OCI-LY1 (cell line): ENCODE measurements around the gene ZNF438.

Experiments
- H2AFZ ChIP-seq: fragments of 200-600 bp; sonication (generic), shearing (Covaris generic); 2 replicates; pipeline ENCODE4 v1.6.0; 2014; ENCODE audit warnings: antibody characterized with exemption, mild to moderate bottlenecking, low read length
- H3F3A ChIP-seq: fragments of 200-600 bp; sonication (generic), shearing (Covaris generic); 2 replicates; pipeline ENCODE4 v1.6.0; 2014; ENCODE audit warnings: mild to moderate bottlenecking, antibody characterized with exemption, low read length, moderate library complexity; ENCODE audit not compliant: insufficient read depth
- H3K27ac ChIP-seq: fragments of 200-600 bp; sonication (generic); 2 replicates; pipeline ENCODE4 v1.5.1; 2014; ENCODE audit warnings: low read length, mixed run types, mild to moderate bottlenecking, low read depth; ENCODE audit not compliant: poor library complexity, severe bottlenecking
- H3K27me3 ChIP-seq: fragments of 200-600 bp; sonication (generic); 2 replicates; pipeline ENCODE4 v1.6.0; 2014; ENCODE audit warnings: antibody characterized with exemption, mild to moderate bottlenecking, low read length, moderate library complexity; ENCODE audit not compliant: insufficient read depth
- H3K36me3 ChIP-seq: fragments of 200-600 bp; sonication (generic); 2 replicates; pipeline ENCODE4 v1.6.1; 2014; ENCODE audit warnings: mild to moderate bottlenecking, antibody characterized with exemption, low read length, moderate library complexity, mixed read lengths; ENCODE audit not compliant: insufficient read depth
- H3K4me1 ChIP-seq: fragments of 200-600 bp; sonication (generic); 2 replicates; pipeline ENCODE4 v1.5.1; 2014; ENCODE audit warnings: mild to moderate bottlenecking, low read length, moderate library complexity; ENCODE audit not compliant: insufficient read depth, severe bottlenecking
- H3K4me2 ChIP-seq: fragments of 200-600 bp; sonication (generic), shearing (Covaris generic); 2 replicates; pipeline ENCODE4 v1.6.1; 2014; ENCODE audit warnings: low read length
- H3K4me3 ChIP-seq: fragments of 200-600 bp; sonication (generic); 2 replicates; pipeline ENCODE4 v1.5.1; 2014; ENCODE audit warnings: low read length, low read depth, mild to moderate bottlenecking, mixed read lengths; ENCODE audit not compliant: poor library complexity, severe bottlenecking
- H3K79me2 ChIP-seq: fragments of 200-600 bp; shearing (Covaris generic); 2 replicates; pipeline ENCODE4 v1.6.1; 2016; ENCODE audit warnings: mixed run types, low read length, mixed read lengths; ENCODE audit not compliant: insufficient read depth
- H3K9ac ChIP-seq: fragments of 200-600 bp; sonication (generic), shearing (Covaris generic); 2 replicates; pipeline ENCODE4 v1.6.1; 2014; ENCODE audit warnings: mild to moderate bottlenecking, low read length, mixed read lengths
- H3K9me2 ChIP-seq: fragments of 200-600 bp; sonication (generic), shearing (Covaris generic); 2 replicates; pipeline ENCODE4 v1.6.1; 2014; ENCODE audit warnings: low read depth, mild to moderate bottlenecking, low read length, mixed read lengths
- H3K9me3 ChIP-seq: fragments of 200-600 bp; shearing (Covaris generic); 2 replicates; pipeline ENCODE4 v1.6.1; 2014; ENCODE audit warnings: low read length, mixed read lengths
- H4K20me1 ChIP-seq: fragments of 200-600 bp; sonication (generic), shearing (Covaris generic); 2 replicates; pipeline ENCODE4 v1.6.0; 2016; ENCODE audit warnings: mild to moderate bottlenecking, low read length; ENCODE audit not compliant: insufficient read depth
- CTCF ChIP-seq: fragments of 200-600 bp; sonication (generic), shearing (Covaris generic); IDR thresholded peaks from 2 replicates; pipeline ENCODE4 v1.5.1; 2017; ENCODE audit warnings: mild to moderate bottlenecking, antibody characterized with exemption, low read length, moderate library complexity, mixed read lengths
- EZH2 ChIP-seq: fragments of 200-600 bp; sonication (generic), shearing (Covaris generic); IDR thresholded peaks from 2 replicates; pipeline ENCODE4 v1.8.0; 2017; ENCODE audit warnings: borderline replicate concordance, mixed run types, mild to moderate bottlenecking, antibody characterized with exemption, low read length, moderate library complexity, mixed read lengths

ZNF438 gene

GRCh38 chr10:30940256-30940655, 91.4 kb downstream of the ZNF438 start:
- H3K9me3 ChIP-seq = no peaks in the 10 kb centered on the region
- no peak overlapping the region for H3K9ac ChIP-seq
- H3K36me3 ChIP-seq = no peaks in the 10 kb centered on the region
- no peaks in the 10 kb centered on the region for H3F3A ChIP-seq
- no peaks in the 10 kb centered on the region for H4K20me1 ChIP-seq
- no peaks in the 10 kb centered on the region for H3K27me3 ChIP-seq
- no peak overlapping the region for H3K4me3 ChIP-seq
- H3K79me2 ChIP-seq = no peaks in the 10 kb centered on the region
- H3K4me2 ChIP-seq = no peak overlapping the region
- no peak overlapping the region for H3K27ac ChIP-seq
- H3K9me2 ChIP-seq = no peaks in the 10 kb centered on the region
- H2AFZ ChIP-seq = no peak overlapping the region
- no peaks in the 10 kb centered on the region for H3K4me1 ChIP-seq
- TF ChIP-seq CTCF (no peak), EZH2 (no peak)

DNA sequence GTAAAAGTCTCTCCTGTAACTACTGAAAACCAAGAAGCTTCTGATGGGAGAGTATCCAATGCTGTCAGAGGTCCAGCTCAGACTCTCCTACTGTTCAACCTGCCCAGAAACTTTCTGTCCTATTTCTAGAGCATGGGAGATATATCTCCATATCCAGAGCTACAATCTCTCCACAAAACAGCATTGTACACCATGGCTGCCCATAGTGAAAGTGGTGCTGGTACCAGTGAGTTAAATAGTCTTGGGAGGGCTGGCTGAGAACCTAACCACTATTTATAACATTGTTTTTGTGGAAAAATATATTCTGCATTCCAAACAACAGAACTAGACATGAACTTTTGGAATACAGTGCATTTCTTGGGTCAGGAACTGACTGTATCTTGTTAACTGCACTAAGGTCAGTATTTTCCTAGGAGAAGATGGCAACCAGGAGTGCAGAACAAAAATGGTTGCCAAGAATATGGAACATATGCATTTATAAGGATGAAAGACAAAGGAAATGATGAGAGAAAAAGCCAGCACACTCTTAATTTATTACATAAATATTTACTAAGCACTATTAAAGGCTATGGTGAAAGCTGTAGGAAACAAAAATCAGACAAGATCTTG, 91.9 kb downstream of the ZNF438 start:
- Histone ChIP-seq H4K20me1 (no peaks in the 10 kb centered on the region), H3K27me3 (no peaks in the 10 kb centered on the region), H3K9me2 (no peaks in the 10 kb centered on the region), H2AFZ (no peak overlapping the region), H3K4me2 (no peak overlapping the region), H3F3A (no peaks in the 10 kb centered on the region), H3K9ac (no peak overlapping the region), H3K9me3 (no peaks in the 10 kb centered on the region), H3K4me1 (no peaks in the 10 kb centered on the region), H3K79me2 (no peaks in the 10 kb centered on the region), H3K36me3 (no peaks in the 10 kb centered on the region), H3K4me3 (no peak overlapping the region), H3K27ac (no peak overlapping the region)
- no peak for TF ChIP-seq EZH2

DNA sequence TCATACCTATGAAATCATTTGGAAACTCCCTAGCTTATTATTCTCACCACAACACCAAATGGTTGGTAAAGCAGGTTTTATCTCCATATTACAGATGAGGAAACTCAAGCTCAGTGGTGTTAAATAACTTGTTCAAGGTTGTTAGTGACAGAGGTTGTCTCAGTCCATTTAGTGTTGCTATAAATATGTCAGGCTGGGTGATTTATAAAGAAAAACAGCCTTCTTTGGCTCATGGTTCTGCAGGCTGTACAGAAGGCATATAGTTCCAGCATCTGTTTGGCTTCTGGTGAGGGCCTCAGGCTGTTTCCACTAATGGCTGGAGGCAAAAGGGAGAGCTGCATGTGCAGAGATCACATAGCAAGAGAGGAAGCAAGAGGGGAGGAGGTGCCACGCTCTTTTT, 96.6 kb downstream of the ZNF438 start:
- Histone ChIP-seq H2AFZ (no peak overlapping the region), H3K27me3 (no peaks in the 10 kb centered on the region), H3K36me3 (no peaks in the 10 kb centered on the region), H3K9me2 (no peaks in the 10 kb centered on the region), H3K9ac (no peak overlapping the region), H3K9me3 (no peaks in the 10 kb centered on the region), H3K79me2 (no peaks in the 10 kb centered on the region), H3K4me1 (no peaks in the 10 kb centered on the region), H4K20me1 (no peaks in the 10 kb centered on the region), H3K27ac (no peak overlapping the region), H3K4me3 (no peak overlapping the region), H3K4me2 (no peak overlapping the region), H3F3A (no peaks in the 10 kb centered on the region)
- TF ChIP-seq CTCF (no peak), EZH2 (no peak)

GRCh38 chr10:30931094-30931493, 100.6 kb downstream of the ZNF438 start:
- Histone ChIP-seq H3K9me3 (no peaks in the 10 kb centered on the region), H2AFZ (no peak overlapping the region), H3K4me1 (no peaks in the 10 kb centered on the region), H3K9me2 (no peaks in the 10 kb centered on the region), H3K36me3 (no peaks in the 10 kb centered on the region), H3K79me2 (no peaks in the 10 kb centered on the region), H3K4me3 (no peak overlapping the region), H3K27ac (no peak overlapping the region), H3F3A (no peaks in the 10 kb centered on the region), H4K20me1 (no peaks in the 10 kb centered on the region), H3K9ac (no peak overlapping the region), H3K27me3 (no peaks in the 10 kb centered on the region), H3K4me2 (no peak overlapping the region)
- TF ChIP-seq EZH2 (no peak), CTCF (no peak)
